SK-N-SH (cell line): ENCODE results near the gene CCDC61. TPM values are rescaled to one million over a fixed set of nuclear protein-coding genes. Genes with fewer than 3 reads are reported as not detected.

Source experiments
- CTCF ChIA-PET: fragments of 300-600, 350-600 bp; formaldehyde crosslinking; extraction: SDS; loops from one replicate; lab custom pipeline; 2021; lab: Yijun Ruan, JAX
- POLR2A ChIA-PET: fragments of 350-600 bp; sonication (Branson Sonifier 250); formaldehyde crosslinking; extraction: SDS; loops from one replicate; lab custom pipeline; 2020; ENCODE audit warnings: antibody characterized with exemption, inconsistent platforms; lab: Yijun Ruan, JAX
- DNase-seq: peaks from one replicate; pipeline ENCODE4 v3.0.0; 2012
- H2AFZ ChIP-seq: fragments of 200-600 bp; sonication (generic); 2 replicates; pipeline ENCODE4 v1.8.1; 2016; ENCODE audit warnings: antibody characterized with exemption, mild to moderate bottlenecking, low read depth
- H3F3A ChIP-seq: fragments of 200-600 bp; sonication (generic); replicated peaks from 2 replicates; pipeline ENCODE3; 2016; ENCODE audit warnings: antibody characterized with exemption, mild to moderate bottlenecking; ENCODE audit not compliant: insufficient read depth
- H3K27ac ChIP-seq, 2 experiments: fragments of 200-500 bp in 1 of 2; fragments of 200-600 bp in 1 of 2; sonication (Bioruptor generic) in 1 of 2; sonication (generic), shearing (Covaris generic) in 1 of 2; 2 replicates each; pipeline versions ENCODE4 v1.5.1 to v1.6.1; 2014 to 2016; ENCODE audit warnings: low read depth in 2 of 2, inconsistent platforms in 1 of 2, low read length in 1 of 2, mild to moderate bottlenecking in 1 of 2, mixed read lengths in 1 of 2
- H3K27me3 ChIP-seq: fragments of 200-600 bp; sonication (generic), shearing (Covaris generic); 2 replicates; pipeline ENCODE4 v1.6.1; 2016; ENCODE audit warnings: mixed run types; ENCODE audit not compliant: insufficient read depth
- H3K36me3 ChIP-seq, 2 experiments: fragments of 200-500 bp in 1 of 2; fragments of 200-600 bp in 1 of 2; sonication (Bioruptor generic) in 1 of 2; sonication (generic) in 1 of 2; replicated peaks in 1 of 2; 2 replicates each; pipeline versions ENCODE3 to v1.5.1; 2014 to 2016; ENCODE audit warnings: low read length in 1 of 2, mild to moderate bottlenecking in 1 of 2; ENCODE audit not compliant: insufficient read depth in 2 of 2, control insufficient read depth in 1 of 2
- H3K4me1 ChIP-seq, 2 experiments: fragments of 200-500 bp in 1 of 2; fragments of 200-600 bp in 1 of 2; sonication (Bioruptor generic) in 1 of 2; sonication (generic), shearing (Covaris generic) in 1 of 2; 2 replicates each; pipeline versions ENCODE4 v1.5.1 to v1.6.1; 2014 to 2016; ENCODE audit warnings: low read depth in 1 of 2, low read length in 1 of 2, mixed run types in 1 of 2; ENCODE audit not compliant: insufficient read depth in 2 of 2, control insufficient read depth in 1 of 2
- H3K4me2 ChIP-seq: fragments of 200-600 bp; sonication (generic), shearing (Covaris generic); 2 replicates; pipeline ENCODE4 v1.6.1; 2017; ENCODE audit warnings: mixed run types
- H3K4me3 ChIP-seq, 2 experiments: fragments of 200-500 bp in 1 of 2; fragments of 200-600 bp in 1 of 2; sonication (Bioruptor generic) in 1 of 2; sonication (generic), shearing (Covaris generic) in 1 of 2; 2 replicates each; pipeline versions ENCODE4 v1.5.1 to v1.8.1; 2014 to 2016; ENCODE audit warnings: low read depth in 2 of 2, inconsistent platforms in 1 of 2, low read length in 1 of 2, mild to moderate bottlenecking in 1 of 2, mixed read lengths in 1 of 2, moderate library complexity in 1 of 2
- H3K79me2 ChIP-seq: fragments of 200-600 bp; sonication (generic); 2 replicates; pipeline ENCODE4 v1.8.1; 2017; ENCODE audit warnings: mild to moderate bottlenecking; ENCODE audit not compliant: insufficient read depth
- H3K9ac ChIP-seq: fragments of 200-600 bp; sonication (generic); 2 replicates; pipeline ENCODE4 v1.6.1; 2017; ENCODE audit warnings: mixed run types
- H3K9me2 ChIP-seq: fragments of 200-600 bp; sonication (generic); 2 replicates; pipeline ENCODE4 v1.6.1; 2017; ENCODE audit warnings: mixed run types
- H3K9me3 ChIP-seq: fragments of 200-600 bp; sonication (generic); 2 replicates; pipeline ENCODE4 v1.6.1; 2017; ENCODE audit warnings: mixed run types, mild to moderate bottlenecking, moderate library complexity
- H4K20me1 ChIP-seq: fragments of 200-600 bp; sonication (generic); 2 replicates; pipeline ENCODE4 v1.6.1; 2017; ENCODE audit warnings: mild to moderate bottlenecking, mixed run types; ENCODE audit not compliant: insufficient read depth
- EZH2phosphoT487 ChIP-seq: fragments of 200-600 bp; sonication (generic); IDR thresholded peaks from 2 replicates; pipeline ENCODE4 v1.6.1; 2017; ENCODE audit warnings: low read depth, mixed run types, mild to moderate bottlenecking, antibody characterized with exemption, moderate library complexity, borderline replicate concordance
- FOXM1 ChIP-seq: IDR thresholded peaks from 2 replicates; pipeline ENCODE4 v1.4.0; 2012; ENCODE audit warnings: low read depth, mild to moderate bottlenecking
- GABPA ChIP-seq: IDR thresholded peaks from 2 replicates; pipeline ENCODE4 v1.4.0; 2012; ENCODE audit warnings: low read depth, mild to moderate bottlenecking
- GATA2 ChIP-seq: sonication (generic); formaldehyde crosslinking; IDR thresholded peaks from 2 replicates; pipeline ENCODE4 v1.5.0; 2020; ENCODE audit warnings: mild to moderate bottlenecking, missing genetic modification reagents
- JUND ChIP-seq: IDR thresholded peaks from 2 replicates; pipeline ENCODE4 v1.4.0; 2012
- MEF2A ChIP-seq: IDR thresholded peaks from 2 replicates; pipeline ENCODE4 v1.4.0; 2012; ENCODE audit warnings: low read depth, borderline replicate concordance
- NFIC ChIP-seq: IDR thresholded peaks from 2 replicates; pipeline ENCODE4 v1.4.0; 2012; ENCODE audit warnings: borderline replicate concordance
- NRF1 ChIP-seq: IDR thresholded peaks from 2 replicates; pipeline ENCODE4 v1.6.1; 2012; ENCODE audit warnings: low read depth, mild to moderate bottlenecking, low read length
- RAD21 ChIP-seq: IDR thresholded peaks from 2 replicates; pipeline ENCODE4 v1.6.1; 2012; ENCODE audit warnings: mild to moderate bottlenecking, low read length
- SIN3A ChIP-seq: IDR thresholded peaks from 2 replicates; pipeline ENCODE4 v1.6.1; 2012; ENCODE audit warnings: low read depth, mild to moderate bottlenecking, low read length, moderate library complexity, borderline replicate concordance
- SMC3 ChIP-seq: IDR thresholded peaks from 2 replicates; pipeline ENCODE4 v1.6.1; 2012; ENCODE audit warnings: low read depth, low read length, improper control_type of control experiment
- TAF1 ChIP-seq: IDR thresholded peaks from 2 replicates; pipeline ENCODE4 v1.6.1; 2012; ENCODE audit warnings: low read depth, mild to moderate bottlenecking, low read length, moderate library complexity, borderline replicate concordance
- TCF12 ChIP-seq: IDR thresholded peaks from 2 replicates; pipeline ENCODE4 v1.4.0; 2012
- TEAD4 ChIP-seq: IDR thresholded peaks from 2 replicates; pipeline ENCODE4 v1.4.0; 2012; ENCODE audit warnings: mild to moderate bottlenecking, borderline replicate concordance; ENCODE audit not compliant: insufficient read depth
- WGBS: methylation state at CpG from one replicate; pipeline ENCODE4 v1.1.6; 2017; ENCODE audit warnings: low lambda C conversion rate; 5-methylcytosine and 5-hydroxymethylcytosine counted together
- polyA plus RNA-seq, 3 experiments: library from polyadenylated mRNA; depleted of rRNA; stranded (reverse); fragments of >200 nt; gene quantifications; 2 replicates each; pipeline ENCODE4 v1.2.3, GENCODE V29; 2012
- TF ChIP-seq, protein P1 (sequence below): fragments of 150-350 bp; IDR thresholded peaks from 2 replicates; pipeline ENCODE4 v1.6.1; 2017; ENCODE audit warnings: antibody characterized with exemption, low read length, low read depth, borderline replicate concordance
- TF ChIP-seq, protein P2 (sequence below): IDR thresholded peaks from 2 replicates; pipeline ENCODE4; 2012
- TF ChIP-seq, protein P3 (sequence below): IDR thresholded peaks from 2 replicates; pipeline ENCODE4 v1.4.0; 2012; ENCODE audit warnings: low read depth

CCDC61 gene
- polyA plus RNA-seq, 1 of the 3 experiments (the other 2 are of a cell fraction) = 6.8 TPM

DNA sequence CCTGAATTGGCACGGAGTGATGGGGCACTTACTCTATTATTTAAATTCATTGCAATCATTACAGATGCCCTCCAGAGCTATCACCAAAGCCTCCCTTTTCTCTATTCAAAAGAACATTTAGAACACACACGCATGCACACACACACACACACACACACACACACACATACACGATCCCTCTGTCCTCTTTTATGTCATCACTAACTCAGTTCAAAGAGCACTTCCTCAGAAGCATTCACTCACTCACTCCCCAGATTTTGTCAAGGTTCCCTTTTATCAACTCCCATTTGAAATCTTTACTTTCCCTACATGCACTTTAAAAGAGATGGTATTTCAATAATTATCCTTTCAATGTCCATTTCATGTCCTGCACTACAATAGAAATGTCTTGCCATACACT is 67.9 kb downstream of the CCDC61 start:
- H3K4me1 ChIP-seq = peaks cover 0 to 4% of the 10 kb centered on the region in 2 experiments; a peak in 1 of 4 replicates
- peaks cover 26% of the 10 kb centered on the region; the same call in 1 of the 2 replicates for H3K27me3 ChIP-seq
- H3K9me3 ChIP-seq = peaks cover 16% of the 10 kb centered on the region; the same call in 1 of the 2 replicates
- DNase-seq = no peak
- WGBS = 13% methylated on average over 3 of the region's 3 CpGs
- H4K20me1 ChIP-seq = no peaks in the 10 kb centered on the region
- H3K4me2 ChIP-seq = no peak overlapping the region
- ChIA-PET CTCF (interaction anchor here (1.1 to 2.6 kb wide), 4 partner anchors 14 to 60 kb away, joined by 3 to 10 read pairs (median 6); no protein-coding TSS in a partner anchor), POLR2A (no interaction called here)
- H3K36me3 ChIP-seq = no peaks in the 10 kb centered on the region
- no peaks in the 10 kb centered on the region for H3K9me2 ChIP-seq
- H2AFZ ChIP-seq = no peak overlapping the region
- H3K9ac ChIP-seq = no peak overlapping the region
- no peaks in the 10 kb centered on the region for H3K79me2 ChIP-seq
- no peak overlapping the region for H3K4me3 ChIP-seq
- H3K27ac ChIP-seq = no peak overlapping the region
- TF ChIP-seq, protein P1, sequence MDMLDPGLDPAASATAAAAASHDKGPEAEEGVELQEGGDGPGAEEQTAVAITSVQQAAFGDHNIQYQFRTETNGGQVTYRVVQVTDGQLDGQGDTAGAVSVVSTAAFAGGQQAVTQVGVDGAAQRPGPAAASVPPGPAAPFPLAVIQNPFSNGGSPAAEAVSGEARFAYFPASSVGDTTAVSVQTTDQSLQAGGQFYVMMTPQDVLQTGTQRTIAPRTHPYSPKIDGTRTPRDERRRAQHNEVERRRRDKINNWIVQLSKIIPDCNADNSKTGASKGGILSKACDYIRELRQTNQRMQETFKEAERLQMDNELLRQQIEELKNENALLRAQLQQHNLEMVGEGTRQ = no peak
- H3F3A ChIP-seq = peaks cover 7% of the 10 kb centered on the region

DNA sequence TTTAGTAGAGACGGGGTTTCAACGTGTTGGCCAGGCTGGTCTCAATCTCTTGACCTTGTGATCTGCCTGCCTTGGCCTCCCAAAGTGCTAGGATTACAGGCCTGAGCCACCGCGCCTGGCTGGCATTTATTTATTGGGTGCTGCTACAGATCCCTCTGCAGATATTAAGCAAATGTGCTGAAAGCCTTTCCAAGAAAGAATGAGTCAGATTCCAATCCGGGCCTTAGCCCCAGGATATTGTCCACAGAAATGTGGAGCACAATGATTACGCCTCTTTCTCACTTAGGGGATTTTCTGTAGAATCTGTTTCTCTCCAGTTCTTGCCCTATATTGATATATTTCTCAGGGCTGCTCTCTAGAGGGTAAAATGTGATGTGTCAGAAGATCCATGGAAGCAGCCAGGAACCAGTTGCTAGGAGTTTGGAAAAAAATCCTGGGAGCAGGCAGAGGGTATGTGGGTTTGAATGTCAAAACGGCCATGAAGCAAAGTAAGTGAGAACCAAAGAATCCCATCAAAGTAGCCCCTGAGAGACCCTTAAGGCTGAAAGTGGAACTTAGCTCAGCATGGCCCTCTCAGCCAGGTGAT is 70.3 kb downstream of the CCDC61 start:
- TF ChIP-seq MEF2A (no peak), TEAD4 (no peak), RAD21 (no peak)
- TF ChIP-seq, protein P2, sequence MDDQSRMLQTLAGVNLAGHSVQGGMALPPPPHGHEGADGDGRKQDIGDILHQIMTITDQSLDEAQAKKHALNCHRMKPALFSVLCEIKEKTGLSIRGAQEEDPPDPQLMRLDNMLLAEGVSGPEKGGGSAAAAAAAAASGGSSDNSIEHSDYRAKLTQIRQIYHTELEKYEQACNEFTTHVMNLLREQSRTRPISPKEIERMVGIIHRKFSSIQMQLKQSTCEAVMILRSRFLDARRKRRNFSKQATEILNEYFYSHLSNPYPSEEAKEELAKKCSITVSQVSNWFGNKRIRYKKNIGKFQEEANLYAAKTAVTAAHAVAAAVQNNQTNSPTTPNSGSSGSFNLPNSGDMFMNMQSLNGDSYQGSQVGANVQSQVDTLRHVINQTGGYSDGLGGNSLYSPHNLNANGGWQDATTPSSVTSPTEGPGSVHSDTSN = peak; percentile 37; the same call in 1 of the 2 replicates
- DNase-seq = no peak
- Histone ChIP-seq H3K36me3 (no peaks in the 10 kb centered on the region), H3K79me2 (no peaks in the 10 kb centered on the region), H3K4me1 (peaks cover 0 to 20% of the 10 kb centered on the region in 2 experiments; a peak in 2 of 4 replicates), H3F3A (peaks cover 28% of the 10 kb centered on the region), H3K27ac (no peak overlapping the region), H3K27me3 (peaks cover 16% of the 10 kb centered on the region; the same call in 1 of the 2 replicates), H2AFZ (no peak overlapping the region), H3K9me3 (peaks cover 5% of the 10 kb centered on the region; the same call in 1 of the 2 replicates), H4K20me1 (no peaks in the 10 kb centered on the region), H3K4me2 (no peak overlapping the region), H3K9me2 (no peaks in the 10 kb centered on the region), H3K4me3 (no peak overlapping the region), H3K9ac (no peak overlapping the region)
- ChIA-PET POLR2A (no interaction called here), CTCF (interaction anchor here (0.9 to 3.9 kb wide), 3 partner anchors 11 to 36 kb away, joined by 3 to 19 read pairs (median 11); no protein-coding TSS in a partner anchor)
- WGBS = 17% methylated on average over 7 of the region's 7 CpGs

DNA sequence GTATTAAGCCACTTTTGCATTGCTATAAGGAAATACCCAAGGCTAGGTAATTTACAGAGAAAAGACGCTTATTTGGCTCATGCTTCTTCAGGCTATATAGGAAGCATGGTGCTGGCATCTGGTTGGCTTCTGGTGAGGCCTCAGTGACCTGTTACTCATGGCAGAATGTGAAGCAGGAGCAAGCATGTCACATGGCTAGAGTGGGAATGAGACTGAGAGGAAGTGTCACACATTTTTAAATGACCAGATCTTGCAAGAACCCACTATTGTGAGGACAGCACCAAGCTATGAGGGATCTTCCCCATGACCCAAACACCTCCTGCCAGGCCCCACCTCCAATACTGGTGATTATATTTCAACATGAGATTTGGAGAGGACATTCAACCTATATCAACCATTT is 71.2 kb downstream of the CCDC61 start:
- H3K79me2 ChIP-seq = no peaks in the 10 kb centered on the region
- H2AFZ ChIP-seq = no peak overlapping the region
- H3K9me3 ChIP-seq = 0 out of 2 replicates have a peak, but pooled peaks cover 2% of the 10 kb centered on the region
- no peaks in the 10 kb centered on the region for H4K20me1 ChIP-seq
- H3K9ac ChIP-seq = no peak overlapping the region
- no peak overlapping the region for H3K4me2 ChIP-seq
- peaks cover 28% of the 10 kb centered on the region for H3F3A ChIP-seq
- H3K36me3 ChIP-seq = no peaks in the 10 kb centered on the region
- H3K4me1 ChIP-seq = peaks cover 0 to 20% of the 10 kb centered on the region in 2 experiments; a peak in 2 of 4 replicates
- H3K27me3 ChIP-seq = peaks cover 13% of the 10 kb centered on the region; the same call in 1 of the 2 replicates
- no peak for DNase-seq
- no peak overlapping the region for H3K27ac ChIP-seq
- WGBS = 18% methylated on average over 1 of the region's 1 CpG
- CTCF ChIA-PET = interaction anchor here (1.2 to 3.9 kb wide), 3 partner anchors 10 to 49 kb away, joined by 4 to 19 read pairs (median 11); no protein-coding TSS in a partner anchor
- no peak overlapping the region for H3K4me3 ChIP-seq
- H3K9me2 ChIP-seq = no peaks in the 10 kb centered on the region
- POLR2A ChIA-PET = no interaction called here
- TF ChIP-seq SIN3A (no peak), NFIC (no peak), TCF12 (no peak), TAF1 (no peak), GABPA (no peak), MEF2A (no peak), GATA2 (CRISPR knock-in tag) (no peak), FOXM1 (no peak), JUND (no peak), SMC3 (no peak), EZH2phosphoT487 (no peak), NRF1 (no peak), RAD21 (no peak)
- TF ChIP-seq, protein P3, sequence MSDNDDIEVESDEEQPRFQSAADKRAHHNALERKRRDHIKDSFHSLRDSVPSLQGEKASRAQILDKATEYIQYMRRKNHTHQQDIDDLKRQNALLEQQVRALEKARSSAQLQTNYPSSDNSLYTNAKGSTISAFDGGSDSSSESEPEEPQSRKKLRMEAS = no peak
- TF ChIP-seq, protein P1 = no peak
- TF ChIP-seq, protein P2 = no peak
